ENCODE measurements around the gene HDDC3. TPM values are rescaled to one million over a fixed set of nuclear protein-coding genes. Genes with fewer than 3 reads are reported as not detected.

HDDC3 gene
- polyA plus RNA-seq, 1 donor (not counting 4 experiments of a cell fraction or from before 2014, with no cell fraction given) = 11.8 TPM

GRCh38 chr15:90906181-90906849 is 26.0 kb downstream of the HDDC3 start:
- DNase-seq (ENCODE audit: low read depth, low spot score) (no peak), FAIRE-seq (no peak)
- no peak overlapping the region for H2AFZ ChIP-seq (ENCODE audit: control insufficient read depth, low read length)
- no peaks in the 10 kb centered on the region for H4K20me1 ChIP-seq (ENCODE audit: control insufficient read depth, extremely low read depth, insufficient read depth, low read length)
- H3K4me2 ChIP-seq (ENCODE audit: control insufficient read depth, extremely low read depth, insufficient read depth, low read depth, low read length) = no peak overlapping the region
- H3K9me3 ChIP-seq (ENCODE audit: control insufficient read depth, low read depth, low read length) = no peaks in the 10 kb centered on the region
- TF ChIP-seq CTCF (optimal IDR thresholded peaks at IDR 0.05 in 1 of 3, IDR thresholded peaks at IDR 0.05 in 1 of 3, conservative IDR thresholded peaks at IDR 0.05 in 1 of 3; ENCODE audit: extremely low read depth in 1 of 3, insufficient read depth in 2 of 3, low read length in 3 of 3) (no peak), EZH2 (IDR thresholded peaks at IDR 0.05; ENCODE audit: low read length) (no peak)
- peaks cover 2% of the 10 kb centered on the region for H3K9me1 ChIP-seq (ENCODE audit: control insufficient read depth, extremely low read depth, insufficient read depth, low read length)
- H3K4me3 ChIP-seq (ENCODE audit: control insufficient read depth in 2 of 3, extremely low read depth in 1 of 3, insufficient read depth in 2 of 3, low read depth in 1 of 3, low read length in 3 of 3) = no peak overlapping the region
- H3K27ac ChIP-seq (ENCODE audit: control insufficient read depth, insufficient read depth, low read length) = no peak overlapping the region
- dilution Hi-C loops (cut with MboI; ENCODE audit: extremely low pct_ligation_motif_present, low sequenced_read_pairs) = no loop called here
- H3K9ac ChIP-seq (ENCODE audit: control insufficient read depth, extremely low read depth, insufficient read depth, low read length) = no peak overlapping the region
- peaks cover 12% of the 10 kb centered on the region for H3K4me1 ChIP-seq (ENCODE audit: control insufficient read depth, extremely low read depth, insufficient read depth, low read length)
- peaks cover 3 to 10% of the 10 kb centered on the region in 2 experiments for H3K36me3 ChIP-seq (ENCODE audit: control insufficient read depth in 2 of 2, extremely low read depth in 1 of 2, insufficient read depth in 2 of 2, low read length in 2 of 2)
- no peaks in the 10 kb centered on the region for H3K79me2 ChIP-seq (ENCODE audit: control insufficient read depth, insufficient read depth, low read length)
- H3K27me3 ChIP-seq (ENCODE audit: control insufficient read depth, extremely low read depth, insufficient read depth, low read length) = no peaks in the 10 kb centered on the region

GRCh38 chr15:90905306-90906180 is 26.8 kb downstream of the HDDC3 start:
- Histone ChIP-seq H2AFZ (ENCODE audit: control insufficient read depth, low read length) (no peak overlapping the region), H3K4me1 (ENCODE audit: control insufficient read depth, extremely low read depth, insufficient read depth, low read length) (peaks cover 12% of the 10 kb centered on the region), H3K79me2 (ENCODE audit: control insufficient read depth, insufficient read depth, low read length) (no peaks in the 10 kb centered on the region), H4K20me1 (ENCODE audit: control insufficient read depth, extremely low read depth, insufficient read depth, low read length) (no peaks in the 10 kb centered on the region), H3K9me1 (ENCODE audit: control insufficient read depth, extremely low read depth, insufficient read depth, low read length) (peaks cover 2% of the 10 kb centered on the region), H3K27me3 (ENCODE audit: control insufficient read depth, extremely low read depth, insufficient read depth, low read length) (no peaks in the 10 kb centered on the region), H3K27ac (ENCODE audit: control insufficient read depth, insufficient read depth, low read length) (no peak overlapping the region), H3K36me3 (ENCODE audit: control insufficient read depth in 2 of 2, extremely low read depth in 1 of 2, insufficient read depth in 2 of 2, low read length in 2 of 2) (peaks cover 3 to 5% of the 10 kb centered on the region in 2 experiments), H3K4me2 (ENCODE audit: control insufficient read depth, extremely low read depth, insufficient read depth, low read depth, low read length) (no peak overlapping the region), H3K9me3 (ENCODE audit: control insufficient read depth, low read depth, low read length) (no peaks in the 10 kb centered on the region), H3K4me3 (ENCODE audit: control insufficient read depth in 2 of 3, extremely low read depth in 1 of 3, insufficient read depth in 2 of 3, low read depth in 1 of 3, low read length in 3 of 3) (no peak overlapping the region), H3K9ac (ENCODE audit: control insufficient read depth, extremely low read depth, insufficient read depth, low read length) (no peak overlapping the region)
- no peak for DNase-seq (ENCODE audit: low read depth, low spot score)
- no peak for FAIRE-seq
- no peak for TF ChIP-seq EZH2 (IDR thresholded peaks at IDR 0.05; ENCODE audit: low read length)
- dilution Hi-C loops (cut with MboI; ENCODE audit: extremely low pct_ligation_motif_present, low sequenced_read_pairs) = no loop called here
